HepG2 (cell line): ENCODE results near the gene PRSS16. TPM values are rescaled to one million over a fixed set of nuclear protein-coding genes. Genes with fewer than 3 reads are reported as not detected.
A peak's percentile ranks its signal among the peaks of the same experiment; 100 is the strongest.

ENCODE experiments used
- AKNA ChIP-seq: sonication (generic); formaldehyde crosslinking; IDR thresholded peaks from 2 replicates; pipeline ENCODE4 v1.4.0; 2020; ENCODE audit warnings: missing genetic modification reagents, borderline replicate concordance
- ARNT ChIP-seq: fragments of 450-650 bp; IDR thresholded peaks from 2 replicates; pipeline ENCODE4 v1.6.1; 2017
- CBX1 ChIP-seq: IDR thresholded peaks from one replicate; pipeline ENCODE4 v1.6.1; 2016; ENCODE audit warnings: antibody characterized with exemption, low read depth
- CBX2 ChIP-seq, 2 experiments: fragments of 200-600 bp in 1 of 2; sonication (generic); formaldehyde crosslinking in 1 of 2; IDR thresholded peaks; 2 replicates each; pipeline versions ENCODE4 v1.7.0 to v1.8.1; 2018 to 2022; ENCODE audit warnings: low read depth in 2 of 2, low read length in 1 of 2, mild to moderate bottlenecking in 1 of 2, missing genetic modification reagents in 1 of 2
- CEBPZ ChIP-seq: IDR thresholded peaks from 2 replicates; pipeline ENCODE4 v1.6.1; 2012; ENCODE audit warnings: low read length, improper control_type of control experiment
- CREBL2 ChIP-seq: sonication (generic); formaldehyde crosslinking; IDR thresholded peaks from 2 replicates; pipeline ENCODE4 v1.8.1; 2023; ENCODE audit warnings: missing genetic modification reagents, mild to moderate bottlenecking, borderline replicate concordance
- FOXA1 ChIP-seq, 2 experiments: fragments of 450-650 bp in 1 of 2; sonication (generic) in 1 of 2; formaldehyde crosslinking in 1 of 2; IDR thresholded peaks; 2 replicates each; pipeline versions ENCODE4 v1.4.0 to v1.6.1; 2016 to 2020; ENCODE audit warnings: missing genetic modification reagents in 1 of 2
- HCFC1 ChIP-seq: fragments of 150-350 bp; IDR thresholded peaks from 2 replicates; pipeline ENCODE4 v1.6.1; 2014; ENCODE audit warnings: low read depth, low read length
- HDAC2 ChIP-seq: sonication (generic); formaldehyde crosslinking; IDR thresholded peaks from 2 replicates; pipeline ENCODE4 v1.4.0; 2020; ENCODE audit warnings: missing genetic modification reagents
- HNRNPUL1 ChIP-seq: fragments of 200-400 bp; formaldehyde crosslinking; IDR thresholded peaks from 2 replicates; pipeline ENCODE4 v1.6.1; 2017; ENCODE audit warnings: low read depth, mild to moderate bottlenecking, low read length, moderate library complexity
- ISL2 ChIP-seq: sonication (generic); formaldehyde crosslinking; IDR thresholded peaks from 2 replicates; pipeline ENCODE4 v1.5.0; 2020; ENCODE audit warnings: missing genetic modification reagents
- JARID2 ChIP-seq: sonication (generic); formaldehyde crosslinking; IDR thresholded peaks from 2 replicates; pipeline ENCODE4 v1.8.1; 2023; ENCODE audit warnings: missing genetic modification reagents, inconsistent platforms; ENCODE audit not compliant: insufficient replicate concordance
- NRL ChIP-seq: sonication (generic); formaldehyde crosslinking; IDR thresholded peaks from 2 replicates; pipeline ENCODE4 v1.5.0; 2020; ENCODE audit warnings: missing genetic modification reagents, mild to moderate bottlenecking, moderate library complexity, borderline replicate concordance
- RXRA ChIP-seq: sonication (generic); formaldehyde crosslinking; IDR thresholded peaks from 2 replicates; pipeline ENCODE4 v1.5.1; 2020; ENCODE audit warnings: missing genetic modification reagents
- SKI ChIP-seq: fragments of 450-650 bp; IDR thresholded peaks from one replicate; pipeline ENCODE4 v1.6.1; 2018; ENCODE audit warnings: mild to moderate bottlenecking; ENCODE audit not compliant: partially characterized antibody
- TBP ChIP-seq: sonication (generic); formaldehyde crosslinking; IDR thresholded peaks from 2 replicates; pipeline ENCODE4 v1.5.0; 2020; ENCODE audit warnings: missing genetic modification reagents
- ZEB1 ChIP-seq: IDR thresholded peaks from 2 replicates; pipeline ENCODE4 v1.6.1; 2012; ENCODE audit warnings: mild to moderate bottlenecking, low read depth, inconsistent platforms; ENCODE audit not compliant: insufficient replicate concordance
- ZMYM2 ChIP-seq: sonication (generic); formaldehyde crosslinking; IDR thresholded peaks from 2 replicates; pipeline ENCODE4 v1.8.0; 2022; ENCODE audit warnings: mild to moderate bottlenecking, missing genetic modification reagents
- ZNF17 ChIP-seq: sonication (generic); formaldehyde crosslinking; IDR thresholded peaks from 2 replicates; pipeline ENCODE4 v1.5.0; 2020; ENCODE audit warnings: mild to moderate bottlenecking, missing genetic modification reagents
- ZNF205 ChIP-seq: IDR thresholded peaks from 2 replicates; pipeline ENCODE4 v1.6.1; 2018; ENCODE audit warnings: missing biosample characterization, missing genetic modification reagents
- ZNF326 ChIP-seq: sonication (generic); formaldehyde crosslinking; IDR thresholded peaks from 2 replicates; pipeline ENCODE4 v1.4.0; 2020; ENCODE audit warnings: missing genetic modification reagents, borderline replicate concordance
- ZNF775 ChIP-seq: sonication (generic); formaldehyde crosslinking; IDR thresholded peaks from 2 replicates; pipeline ENCODE4 v1.4.0; 2020; ENCODE audit warnings: missing genetic modification reagents, mild to moderate bottlenecking, moderate library complexity, borderline replicate concordance
- ZNF781 ChIP-seq: sonication (generic); formaldehyde crosslinking; IDR thresholded peaks from 2 replicates; pipeline ENCODE4 v1.5.1; 2020; ENCODE audit warnings: borderline replicate concordance, mild to moderate bottlenecking, missing genetic modification reagents; ENCODE audit errors: not compliant biosample characterization
- polyA plus RNA-seq, 8 experiments: library from polyadenylated mRNA; depleted of rRNA in 3 of 8; stranded (reverse) in 7 of 8; unstranded in 1 of 8; fragments of >200 nt; fragmentation: Illumina TruSeq in 4 of 8; extraction: Trizol in 4 of 8; gene quantifications; 2 replicates each; pipeline versions ENCODE4 v1.2.1 to v1.2.3, GENCODE V29; 2011 to 2016; ENCODE audit warnings: low read depth in 4 of 8, missing spikeins in 1 of 8, mixed read lengths in 1 of 8; ENCODE audit not compliant: insufficient read depth in 1 of 8
- total RNA-seq, 5 experiments: library from RNA; depleted of rRNA; stranded (reverse); fragments of >200 nt; fragmentation: Illumina TruSeq; extraction: Trizol; gene quantifications; 2 replicates each; pipeline ENCODE4 v1.2.3, GENCODE V29; 2016; ENCODE audit warnings: low read depth in 1 of 5

PRSS16 gene
- total and polyA plus RNA-seq, 2 of the 13 experiments (the other 11 are each of a cell fraction or from before 2014, with no cell fraction given), result not detected

- TF ChIP-seq JARID2 (CRISPR knock-in tag), result no peak
- TF ChIP-seq CEBPZ, result no peak
- TF ChIP-seq SKI, result no peak
- no peak for TF ChIP-seq HNRNPUL1
- TF ChIP-seq HCFC1, result no peak
- peak; percentile 69 for TF ChIP-seq ZNF781 (CRISPR knock-in tag)
- TF ChIP-seq RXRA (CRISPR knock-in tag), result no peak
- TF ChIP-seq ARNT, result no peak
- no peak for TF ChIP-seq FOXA1 (IDR thresholded peaks at IDR 0.05)
- no peak for TF ChIP-seq FOXA1 (CRISPR knock-in tag; IDR thresholded peaks at IDR 0.05)
- TF ChIP-seq NRL (CRISPR knock-in tag), result no peak
- TF ChIP-seq HDAC2, result 0 out of 2 replicates have a peak, but pooled peaks have one; percentile 34
- TF ChIP-seq TBP, result no peak
- TF ChIP-seq ZNF326 (CRISPR knock-in tag), result no peak
- TF ChIP-seq AKNA, result no peak
- peak; percentile 77; the same call in 1 of the 2 replicates for TF ChIP-seq CBX2 (IDR thresholded peaks at IDR 0.05; ENCODE audit: low read depth, low read length)
- TF ChIP-seq CBX2 (CRISPR knock-in tag; IDR thresholded peaks at IDR 0.05; ENCODE audit: low read depth), result peak; percentile 44; the same call in 1 of the 2 replicates
- no peak for TF ChIP-seq ZMYM2
- 0 out of 2 replicates have a peak, but pooled peaks have one; percentile 27 for TF ChIP-seq ISL2 (CRISPR knock-in tag)
- TF ChIP-seq CBX1, result no peak
- TF ChIP-seq ZNF205 (CRISPR knock-in tag), result no peak
- no peak for TF ChIP-seq CREBL2
- TF ChIP-seq ZNF775, result no peak; the same call in 1 of the 2 replicates
- TF ChIP-seq ZEB1, result no peak
- TF ChIP-seq ZNF17 (CRISPR knock-in tag), result no peak
Observed at GRCh38 chr6:27280064-27280539, 32.6 kb downstream of the PRSS16 start (continued).
